ENCODE results near the gene SGK1.
"Not testable (repeated sequence)": the region's sequence is repeated elsewhere in the genome, so short reads cannot be mapped to it uniquely, and the experiment has no call there.

The SGK1 gene

DNA sequence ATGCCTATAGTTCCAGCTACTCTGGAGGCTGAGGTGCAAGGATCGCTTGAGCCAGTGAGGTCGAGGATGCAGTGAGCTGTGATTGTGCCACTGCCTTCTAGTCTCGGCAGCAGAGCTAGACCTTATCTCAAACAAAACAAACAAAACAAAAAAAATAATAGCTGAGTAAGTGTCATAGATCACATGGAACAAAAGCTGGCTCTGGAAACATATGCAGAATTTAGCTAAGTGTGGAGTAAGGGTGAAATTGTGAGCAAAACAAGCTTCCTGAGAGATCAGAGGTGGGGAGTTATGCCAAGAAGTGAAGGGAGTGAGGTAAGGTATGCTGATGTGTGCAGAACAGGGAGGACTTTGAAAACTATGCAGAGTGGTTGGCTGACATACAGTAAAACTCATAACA is 18.7 kb downstream of the SGK1 start:
- no peak for DNase-seq

DNA sequence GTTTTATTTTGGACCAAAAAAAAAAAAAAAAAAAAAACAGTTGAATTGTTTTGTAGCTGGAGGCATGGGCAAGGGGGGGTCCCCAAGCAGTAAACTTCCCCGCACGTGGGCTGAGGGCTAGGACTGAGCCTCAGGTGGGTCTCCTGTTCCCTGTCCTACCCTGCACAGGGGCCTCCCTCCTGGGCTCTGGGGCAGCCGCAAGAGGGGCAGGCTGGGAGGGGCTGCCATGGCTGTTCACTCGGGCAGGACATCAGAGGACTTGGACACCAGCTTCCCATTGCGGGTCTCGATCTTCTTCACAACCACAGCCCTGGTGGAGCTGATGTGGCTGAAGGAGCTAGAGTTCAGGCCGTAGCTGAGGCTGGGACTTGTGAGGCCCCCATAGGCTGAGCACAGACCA is 21.1 kb downstream of the SGK1 start:
- no peak for DNase-seq

DNA sequence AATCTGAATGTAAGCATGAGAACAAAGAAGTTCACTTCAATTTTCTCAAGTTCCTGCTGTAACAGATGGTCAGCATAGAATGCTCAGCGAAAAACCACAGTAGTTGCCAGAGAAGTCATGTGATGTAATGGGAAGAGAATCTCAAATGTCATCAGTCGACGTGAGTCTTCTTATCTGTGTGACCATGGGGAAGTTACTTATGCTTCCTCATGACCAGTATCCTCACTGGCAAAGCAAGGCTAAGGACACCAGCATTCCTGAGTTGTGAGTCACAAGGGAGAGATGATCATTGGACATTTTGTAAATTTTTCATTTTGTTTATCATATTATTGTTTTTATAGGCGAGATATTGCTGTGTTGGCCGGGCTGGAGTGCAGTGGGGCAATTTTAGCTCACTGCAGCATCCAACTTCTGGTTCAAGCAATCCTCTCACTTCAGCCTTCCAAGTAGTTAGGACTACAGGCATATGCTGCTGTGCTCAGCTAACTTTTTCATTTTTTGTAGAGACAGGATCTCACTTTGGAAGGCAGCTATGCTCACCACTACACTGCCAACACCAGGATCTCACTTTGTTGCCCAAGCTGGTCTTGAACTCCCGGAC is 21.9 kb downstream of the SGK1 start:
- DNase-seq, result peak in 1 of 2 donors; percentile 52

DNA sequence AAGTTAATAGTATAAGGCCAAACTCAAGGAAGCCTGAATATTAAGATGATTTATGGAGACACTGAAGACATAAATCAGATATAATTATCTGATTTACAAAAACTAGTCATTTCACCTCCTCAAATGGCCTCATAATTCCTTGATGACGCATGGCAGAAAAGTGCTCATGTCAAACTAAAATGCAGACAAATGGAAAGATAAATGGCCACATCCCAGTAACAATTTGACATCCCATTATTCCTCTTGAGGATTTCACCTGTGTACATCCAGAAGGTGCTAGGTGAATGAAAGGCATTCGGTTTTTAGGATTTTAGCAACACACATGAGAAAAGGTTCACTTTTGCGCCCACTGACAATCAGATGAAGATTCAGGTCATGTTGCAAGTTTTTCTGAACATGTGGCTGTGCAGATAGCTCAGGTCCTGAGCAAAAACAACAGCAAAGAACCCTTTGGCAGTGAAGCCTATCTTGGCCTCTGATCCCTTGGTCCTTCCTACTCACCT is 24.2 kb downstream of the SGK1 start:
- DNase-seq, result no peak

DNA sequence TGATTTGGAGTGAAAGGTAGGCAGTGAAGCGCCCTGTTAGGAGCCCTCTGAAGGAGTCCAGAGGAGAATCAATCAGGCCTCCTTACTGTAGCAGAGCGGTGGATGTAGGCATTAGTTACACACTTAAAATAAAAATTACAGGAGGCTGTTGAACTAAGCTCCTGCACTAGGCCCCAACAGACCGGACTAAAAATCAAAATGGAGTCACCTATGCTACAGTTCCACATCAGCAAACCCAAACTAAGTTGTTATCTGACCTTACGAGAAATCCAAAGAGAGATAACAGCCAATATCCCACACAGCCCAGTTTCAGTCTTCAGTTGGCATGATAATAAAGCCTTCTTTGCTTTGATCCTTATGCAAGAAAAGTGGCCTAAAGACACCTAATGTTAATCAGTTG is 26.8 kb downstream of the SGK1 start:
- no peak for DNase-seq

DNA sequence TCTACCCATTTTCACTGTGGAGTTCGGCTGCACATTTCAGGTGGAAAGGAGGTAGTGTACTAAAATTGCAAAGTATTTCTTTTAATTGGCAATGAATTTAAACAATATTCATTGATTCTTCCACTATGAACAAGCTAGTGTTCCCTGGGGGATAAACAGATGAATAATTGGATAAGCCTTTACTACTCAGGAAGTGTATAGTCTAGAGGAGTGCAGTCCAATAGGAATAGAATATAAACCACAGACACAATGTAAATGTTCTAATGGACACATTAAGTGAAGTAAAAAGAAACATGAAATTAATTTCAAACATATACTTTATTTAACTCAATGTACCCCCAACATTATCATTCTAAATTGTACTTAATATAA is 28.7 kb downstream of the SGK1 start:
- no peak for DNase-seq

DNA sequence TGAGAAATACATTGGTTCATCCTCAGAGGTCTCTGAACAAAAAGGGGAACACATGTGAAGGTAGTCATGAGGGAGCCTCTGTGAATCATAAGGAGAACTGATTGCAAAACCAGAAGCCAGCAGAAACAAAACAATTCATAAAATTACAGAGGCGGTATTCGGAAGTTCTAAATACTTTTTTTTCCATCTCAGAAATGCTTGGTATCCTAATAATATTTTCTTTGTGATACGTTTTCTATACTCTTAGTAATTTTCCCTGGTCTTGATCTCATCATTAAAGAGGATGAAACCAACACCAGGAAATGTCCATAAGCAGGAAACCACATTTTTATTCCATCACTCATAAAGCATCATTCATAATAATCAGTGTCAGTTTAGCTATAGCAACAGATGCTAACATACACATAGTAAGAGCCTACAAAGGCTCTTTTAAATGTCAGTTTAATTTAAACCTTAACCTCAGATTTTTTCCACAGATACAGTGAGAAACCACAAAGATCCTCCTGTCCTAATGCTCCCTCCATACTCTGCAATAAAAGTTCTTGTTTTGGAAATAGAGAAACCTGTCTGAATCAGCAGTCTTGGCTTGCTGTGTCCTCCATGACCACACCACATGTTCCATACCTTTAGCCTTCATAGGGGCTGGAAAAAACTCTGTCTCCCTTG is 29.2 kb downstream of the SGK1 start:
- DNase-seq, result peak in 1 of 2 donors; percentile 24

DNA sequence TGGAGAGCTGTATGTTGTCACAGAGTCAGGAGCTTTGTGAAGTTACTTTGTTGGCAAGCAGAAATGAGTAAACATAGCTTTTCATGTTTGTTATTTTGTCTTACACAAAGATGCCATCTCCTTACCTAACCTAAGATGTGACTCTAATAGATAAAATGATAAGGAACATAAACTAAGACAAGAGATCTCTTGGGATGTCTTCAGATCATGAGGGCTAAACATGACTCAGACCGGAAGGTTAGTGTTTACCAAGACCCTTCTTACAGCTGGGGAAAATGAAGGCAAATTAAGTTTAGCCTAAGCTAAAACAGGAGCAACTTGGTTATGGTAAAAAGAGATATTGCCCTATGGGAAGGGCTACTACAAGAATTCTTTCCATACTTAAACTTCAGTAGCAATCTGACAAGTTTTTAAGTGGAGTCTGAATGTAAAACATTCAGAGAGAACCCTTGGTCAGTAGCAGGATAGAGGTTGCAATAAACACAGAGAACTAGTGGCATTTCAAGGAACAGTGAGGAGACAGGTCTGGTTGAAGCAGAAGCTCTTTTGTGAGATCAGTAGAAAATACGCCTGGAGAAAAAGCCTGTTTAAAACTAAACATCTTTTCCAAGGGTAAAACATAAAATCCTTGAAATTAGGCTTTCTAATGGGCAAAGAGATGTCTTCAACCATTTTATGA is 29.9 kb downstream of the SGK1 start:
- no peak for DNase-seq

DNA sequence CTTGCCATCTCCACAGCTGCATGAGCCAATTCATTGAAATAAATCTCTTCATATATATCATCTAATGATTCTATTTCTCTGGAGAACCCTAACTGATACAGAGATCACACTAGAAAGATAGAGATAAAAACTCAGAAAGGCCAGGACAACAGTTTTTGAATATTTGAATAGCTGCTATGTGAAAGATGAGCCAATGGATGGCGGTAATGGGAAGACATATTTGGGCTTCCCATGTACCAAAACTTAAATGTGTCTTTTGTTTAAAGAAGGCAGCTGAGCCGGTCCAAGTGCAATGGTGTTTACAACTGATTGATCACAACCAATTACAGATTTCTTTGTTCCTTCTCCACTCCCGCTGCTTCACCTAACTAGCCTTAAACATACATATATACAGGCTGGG is 35.1 kb downstream of the SGK1 start:
- no peak for DNase-seq

DNA sequence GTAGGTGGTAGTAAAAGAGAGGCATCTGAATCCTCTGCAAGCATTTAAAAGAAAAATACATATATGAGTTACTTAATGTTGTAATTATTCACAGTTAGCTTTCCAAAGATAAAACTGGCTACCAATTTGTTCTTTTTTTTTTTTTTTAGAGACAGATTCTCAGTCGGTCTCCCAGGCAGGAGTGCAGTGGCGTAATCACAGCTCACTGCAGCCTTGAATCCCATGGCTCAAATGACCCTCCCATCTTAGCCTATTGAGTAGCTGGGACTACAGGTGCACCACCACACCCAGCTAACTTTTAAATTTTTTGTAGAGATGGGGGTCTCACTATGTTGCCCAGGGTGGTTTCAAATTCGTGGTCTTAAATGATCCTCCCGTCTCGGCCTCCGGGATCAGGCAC is 36.5 kb downstream of the SGK1 start:
- DNase-seq, result no peak

DNA sequence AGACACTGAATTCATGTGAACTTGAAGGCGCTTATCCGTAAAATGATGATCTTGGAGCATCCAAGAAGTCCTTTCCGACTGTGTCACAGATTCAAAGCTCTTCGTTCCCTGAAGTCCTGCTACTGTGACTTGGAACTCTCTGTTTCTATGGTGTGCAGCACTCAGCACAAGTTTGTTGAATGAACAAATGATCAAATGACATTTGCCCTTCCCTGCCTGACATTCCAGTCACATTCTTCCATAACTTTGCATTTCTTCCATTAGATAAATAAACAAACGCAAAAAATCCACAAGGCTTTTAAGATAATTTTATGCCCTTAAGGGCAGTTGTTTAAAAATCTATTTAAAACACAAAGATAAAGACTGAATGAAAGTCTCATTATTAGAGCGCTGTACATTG is 39.9 kb downstream of the SGK1 start:
- DNase-seq, result no peak

DNA sequence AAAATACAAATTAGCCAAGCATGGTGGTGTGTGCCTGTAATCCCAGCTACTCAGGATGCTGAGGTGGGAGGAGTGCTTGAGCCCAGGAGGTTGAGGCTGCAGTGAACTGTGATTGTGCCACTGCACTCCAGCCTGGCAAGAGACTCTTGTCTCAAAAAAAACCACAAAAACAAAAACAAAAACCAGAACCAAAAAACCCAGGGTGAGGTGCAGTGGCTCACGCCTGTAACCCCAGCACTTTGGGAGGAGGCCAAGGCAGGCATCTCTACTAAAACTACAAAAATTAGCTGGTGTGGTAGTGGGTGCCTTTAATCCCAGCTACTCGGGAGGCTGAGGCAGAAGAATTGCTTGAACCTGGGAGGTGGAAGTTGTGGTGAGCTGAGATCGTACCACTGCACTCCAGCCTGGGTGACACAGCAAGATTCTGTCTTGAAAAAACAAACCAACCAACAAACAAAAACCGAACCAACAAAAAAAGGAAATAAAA is 41.0 kb downstream of the SGK1 start:
- peak; percentile 20 to 30 for DNase-seq

DNA sequence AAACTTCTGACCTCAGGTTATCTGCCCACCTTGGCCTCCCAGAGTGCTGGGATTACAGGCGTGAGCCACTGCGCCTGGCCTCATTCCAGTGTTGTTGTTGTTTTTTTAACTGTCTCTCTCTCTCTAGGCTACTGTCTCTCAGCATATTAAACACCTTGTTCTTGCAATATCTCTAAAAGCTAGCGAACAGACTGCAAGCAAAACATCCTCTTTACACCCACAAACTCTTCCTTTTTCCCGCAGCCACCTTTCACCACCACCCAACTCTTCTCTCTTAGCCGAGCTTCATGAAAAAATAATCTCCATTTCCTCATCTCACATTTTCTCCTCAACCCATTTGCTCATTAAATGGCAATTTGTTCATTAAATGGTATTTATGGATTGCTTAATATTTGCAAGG is 45.5 kb downstream of the SGK1 start:
- DNase-seq, result peak in 1 of 2 donors; percentile 19

DNA sequence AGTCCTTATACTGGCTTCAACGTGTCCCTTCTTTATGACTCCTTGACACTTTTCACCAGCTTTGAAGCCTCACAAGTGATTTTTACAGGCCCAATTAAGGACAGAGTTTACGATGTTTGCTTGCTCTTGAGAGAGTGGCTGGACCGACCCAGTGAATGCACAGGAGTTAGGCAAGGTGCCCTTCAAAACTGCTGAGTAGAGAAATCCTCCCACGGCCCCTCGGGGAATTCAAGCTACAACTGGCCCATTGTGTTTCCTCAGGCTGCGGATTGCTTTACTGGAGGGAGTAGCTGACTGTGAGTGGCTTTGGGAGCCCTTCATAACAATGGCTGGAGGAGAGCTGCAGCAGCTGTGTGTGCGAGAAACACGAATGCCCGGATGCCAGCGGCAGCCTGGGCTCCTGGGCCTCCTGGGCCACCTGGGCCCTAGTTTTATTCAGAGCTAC is 50.0 kb downstream of the SGK1 start:
- no peak for DNase-seq

DNA sequence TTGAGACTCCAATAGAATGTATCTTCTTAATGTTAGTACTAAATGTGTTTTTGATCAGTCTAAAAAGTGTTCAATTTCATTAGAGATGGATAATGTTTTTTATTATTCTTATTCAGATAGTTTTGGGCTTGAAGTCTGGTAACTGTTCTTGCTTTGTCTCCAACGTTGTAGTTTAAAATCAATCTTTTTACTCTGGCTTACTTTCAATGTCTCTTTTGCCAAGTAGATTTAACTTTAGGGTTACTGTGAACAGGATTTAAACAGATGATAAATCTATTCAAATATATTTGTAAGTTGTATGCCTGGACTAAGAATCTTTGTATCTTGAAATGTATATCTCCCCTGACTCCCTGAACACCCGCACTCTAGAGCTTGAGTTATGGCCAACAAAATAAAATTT is 51.1 kb downstream of the SGK1 start:
- DNase-seq, result no peak

DNA sequence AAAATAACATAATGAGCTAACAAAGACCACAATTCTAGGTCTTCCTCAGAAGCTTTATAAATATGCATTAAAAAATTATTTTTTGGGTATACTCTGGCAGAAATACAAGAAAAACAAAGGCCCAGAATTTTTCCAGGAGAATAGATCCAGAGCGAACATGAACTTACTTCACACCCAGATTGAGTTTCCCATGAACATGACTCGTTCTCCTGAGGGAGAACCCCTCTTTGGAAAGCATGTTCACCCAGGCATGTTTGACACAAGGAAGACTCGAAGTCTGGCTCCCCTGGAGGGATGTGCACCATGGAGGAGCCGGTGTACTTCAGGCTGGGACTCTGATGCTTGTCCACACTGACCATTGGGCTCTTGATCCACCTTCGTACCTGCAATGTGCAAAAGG is 56.1 kb downstream of the SGK1 start:
- DNase-seq, result no peak

DNA sequence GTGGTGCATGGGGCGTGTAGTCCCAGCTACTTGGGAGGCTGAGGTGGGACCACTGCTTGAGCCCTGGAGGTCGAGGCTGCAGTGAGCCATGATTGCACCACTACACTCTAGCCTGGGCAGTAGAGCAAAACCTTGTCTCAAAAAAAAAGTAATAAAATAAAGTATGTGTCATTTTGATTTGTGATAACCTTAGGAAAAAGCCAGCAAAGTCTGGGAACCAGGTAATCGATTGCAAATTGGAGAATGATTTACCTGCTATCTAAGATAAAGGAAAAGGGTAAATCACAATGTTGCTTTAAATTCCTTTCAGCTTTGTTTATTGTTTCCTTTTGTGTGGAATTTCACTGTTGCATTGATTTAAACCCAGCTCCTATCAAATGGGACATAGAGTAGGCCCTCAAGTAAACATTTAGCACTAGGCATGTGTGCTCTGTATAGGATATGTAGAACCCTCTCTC is 59.0 kb downstream of the SGK1 start:
- DNase-seq, result no peak

DNA sequence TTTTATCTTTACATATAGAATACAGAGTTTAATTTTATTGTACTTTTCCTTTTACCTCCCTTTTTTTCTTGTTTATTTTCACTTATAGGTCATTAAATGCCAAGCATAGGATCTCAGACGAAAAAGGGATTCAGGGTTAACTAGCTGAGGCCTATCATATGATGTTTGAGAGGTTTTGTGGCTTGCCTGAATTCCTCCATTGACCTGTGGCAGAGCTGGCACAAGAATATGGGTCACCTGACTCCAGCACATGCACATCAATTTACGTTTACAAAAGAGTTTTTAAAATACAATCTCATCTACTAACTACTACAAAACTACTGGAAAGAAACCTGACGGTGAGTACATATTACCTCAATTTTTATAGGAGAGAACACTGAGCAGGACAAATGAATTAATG is 60.4 kb downstream of the SGK1 start:
- DNase-seq, result no peak

DNA sequence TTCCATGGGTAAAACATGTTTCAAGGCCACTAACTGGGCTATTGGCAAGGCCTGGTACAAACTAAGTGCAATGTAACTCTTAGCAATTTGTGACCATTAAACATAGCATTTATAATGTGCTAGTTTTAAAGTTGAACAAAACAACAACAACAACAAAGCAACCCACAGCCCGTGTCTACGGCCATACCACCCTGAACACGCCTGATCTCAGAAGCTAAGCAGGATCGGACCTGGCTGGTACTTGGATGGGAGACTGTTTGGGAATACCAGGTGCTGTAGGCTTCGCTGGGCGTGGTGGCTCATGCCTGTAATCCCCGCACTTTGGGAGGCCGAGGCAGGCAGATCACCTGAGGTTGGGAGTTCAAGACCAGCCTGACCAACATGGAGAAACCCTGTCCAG is 61.0 kb downstream of the SGK1 start:
- DNase-seq, result no peak

DNA sequence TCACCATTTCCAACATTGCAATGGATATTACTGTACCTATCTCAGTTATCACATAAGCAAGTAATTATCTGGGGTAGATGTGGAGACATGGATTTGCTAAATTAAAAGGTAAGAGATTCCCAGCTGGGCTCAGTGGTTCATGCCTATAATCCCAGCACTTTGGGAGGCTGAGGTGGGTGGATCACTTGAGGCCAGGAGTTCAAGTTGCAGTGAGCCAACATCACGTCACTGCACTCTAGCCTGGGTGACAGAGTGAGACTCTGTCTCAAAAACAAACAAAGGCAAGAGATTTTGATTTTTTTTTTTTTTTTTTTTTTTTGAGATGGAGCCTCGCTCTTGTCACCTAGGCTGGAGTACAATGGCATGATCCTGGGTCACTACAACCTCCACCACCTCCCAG is 62.6 kb downstream of the SGK1 start:
- DNase-seq, result not testable (repeated sequence)

DNA sequence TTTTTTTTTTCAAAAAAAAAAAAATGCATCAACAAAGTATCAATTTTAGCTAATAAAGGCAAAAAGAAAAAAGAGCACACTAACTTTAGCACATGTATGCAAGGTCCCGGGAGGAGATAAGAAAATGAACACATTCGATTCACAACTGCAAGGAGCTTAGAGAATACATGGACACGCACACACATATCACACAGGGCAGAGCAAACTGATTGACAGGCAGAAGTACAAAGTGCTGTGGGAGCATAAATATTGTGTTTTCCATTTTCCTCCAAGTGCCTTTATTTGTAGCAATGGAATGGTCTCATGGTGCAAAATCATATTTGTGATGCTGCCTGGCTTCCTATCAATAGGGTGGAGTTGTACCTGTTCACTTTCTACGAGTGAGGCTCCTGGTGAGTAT is 63.8 kb downstream of the SGK1 start:
- DNase-seq, result no peak

DNA sequence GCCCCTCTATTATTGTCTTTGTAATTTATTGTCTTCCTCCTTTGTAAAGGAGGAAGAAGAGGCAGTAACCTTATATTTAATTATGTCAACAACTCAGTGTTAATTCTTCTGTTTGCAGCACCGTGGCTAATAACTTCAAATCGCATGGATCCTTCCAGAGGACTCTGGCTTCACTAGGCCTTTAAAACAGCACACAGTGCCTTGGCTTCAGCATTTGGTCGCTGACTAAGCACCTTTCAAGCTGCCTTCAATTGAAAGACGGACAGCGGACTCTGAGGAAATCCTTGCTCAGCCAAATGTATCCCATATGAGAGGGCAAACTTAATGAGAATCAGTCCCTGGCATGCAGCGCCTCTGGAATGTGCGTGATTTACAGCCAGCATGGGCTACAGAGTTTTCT is 64.2 kb downstream of the SGK1 start:
- no peak for DNase-seq

DNA sequence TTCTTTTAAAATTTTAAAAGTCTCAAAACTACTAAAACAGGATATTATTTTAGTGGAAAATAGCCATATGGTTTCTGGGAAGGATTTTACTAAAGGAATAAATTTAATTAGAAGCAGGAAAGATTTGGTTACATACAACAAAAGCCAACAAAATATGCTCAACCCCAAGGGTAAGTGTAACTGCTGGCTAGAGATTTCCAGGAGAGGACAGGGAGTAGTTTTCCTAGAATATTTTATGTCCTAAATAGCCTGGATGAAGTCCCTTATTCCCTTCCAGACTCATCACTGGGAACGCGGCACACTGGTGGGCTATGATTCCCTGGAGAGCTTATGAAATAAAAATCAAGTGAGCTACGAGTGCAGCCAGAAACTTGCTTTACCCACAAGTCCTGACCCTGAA is 66.6 kb downstream of the SGK1 start:
- DNase-seq, result no peak

DNA sequence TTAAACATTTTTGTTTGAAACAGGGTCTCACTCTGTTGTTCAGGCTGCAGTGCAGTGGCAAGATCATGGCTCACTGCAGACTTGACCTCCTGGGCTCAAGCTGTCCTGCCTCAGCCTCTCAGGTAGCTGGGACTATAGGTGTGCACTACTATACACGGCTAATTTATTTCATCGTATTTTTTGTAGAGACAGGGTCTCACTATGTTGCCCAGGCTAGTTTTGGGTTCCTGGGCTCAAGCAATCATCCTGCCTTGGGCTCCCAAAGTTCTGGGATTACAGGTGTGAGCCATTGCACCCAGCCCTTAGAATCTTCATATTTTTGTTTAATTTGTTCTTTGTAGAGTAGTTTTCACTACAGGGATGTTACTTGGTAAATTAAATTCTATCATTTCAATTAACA is 67.1 kb downstream of the SGK1 start:
- no peak for DNase-seq
